Measurements from ENCODE around the gene TNS4.

The TNS4 gene

DNA sequence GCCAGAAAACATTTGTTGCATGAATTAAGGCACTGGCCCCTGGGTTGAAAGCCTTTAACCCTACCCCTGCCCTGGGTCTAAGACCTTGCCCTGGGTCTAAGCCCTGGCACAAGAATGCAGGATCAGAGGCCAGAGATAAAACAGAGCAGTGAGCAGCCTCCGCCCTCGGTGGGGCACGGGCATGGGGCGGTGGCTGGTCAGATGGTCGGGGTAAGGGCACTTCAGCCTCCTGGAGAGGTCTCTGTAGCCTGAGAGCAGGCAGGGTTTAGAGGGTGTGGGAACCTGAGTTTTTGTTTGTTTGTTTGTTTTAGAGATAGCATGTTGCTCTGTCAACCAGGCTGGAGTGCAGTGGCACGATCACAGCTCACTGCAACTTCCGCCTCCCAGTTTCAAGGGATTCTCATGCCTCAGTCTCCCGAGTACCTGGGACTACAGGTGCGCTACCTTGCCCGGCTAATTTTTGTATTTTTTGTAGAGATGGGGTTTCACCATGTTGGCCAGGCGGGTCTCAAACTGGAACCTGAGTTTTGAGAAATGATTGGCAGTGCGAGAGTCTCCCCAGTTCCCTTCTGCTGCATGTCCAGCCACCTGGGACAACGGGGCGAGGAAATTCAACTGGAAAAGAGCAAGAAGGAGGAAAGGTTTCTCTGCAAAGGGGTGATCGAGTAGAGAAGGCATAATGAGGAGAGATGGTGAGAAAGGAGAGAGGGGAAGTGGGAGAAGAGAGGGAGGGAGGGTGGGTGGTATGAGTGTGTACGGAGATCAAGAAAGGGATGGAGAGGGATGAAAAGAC lies 27.7 kb downstream of the TNS4 start:
- TF ChIP-seq ZFX (IDR thresholded peaks at IDR 0.05; ENCODE audit: borderline replicate concordance), result no peak
- TF ChIP-seq, protein P1, sequence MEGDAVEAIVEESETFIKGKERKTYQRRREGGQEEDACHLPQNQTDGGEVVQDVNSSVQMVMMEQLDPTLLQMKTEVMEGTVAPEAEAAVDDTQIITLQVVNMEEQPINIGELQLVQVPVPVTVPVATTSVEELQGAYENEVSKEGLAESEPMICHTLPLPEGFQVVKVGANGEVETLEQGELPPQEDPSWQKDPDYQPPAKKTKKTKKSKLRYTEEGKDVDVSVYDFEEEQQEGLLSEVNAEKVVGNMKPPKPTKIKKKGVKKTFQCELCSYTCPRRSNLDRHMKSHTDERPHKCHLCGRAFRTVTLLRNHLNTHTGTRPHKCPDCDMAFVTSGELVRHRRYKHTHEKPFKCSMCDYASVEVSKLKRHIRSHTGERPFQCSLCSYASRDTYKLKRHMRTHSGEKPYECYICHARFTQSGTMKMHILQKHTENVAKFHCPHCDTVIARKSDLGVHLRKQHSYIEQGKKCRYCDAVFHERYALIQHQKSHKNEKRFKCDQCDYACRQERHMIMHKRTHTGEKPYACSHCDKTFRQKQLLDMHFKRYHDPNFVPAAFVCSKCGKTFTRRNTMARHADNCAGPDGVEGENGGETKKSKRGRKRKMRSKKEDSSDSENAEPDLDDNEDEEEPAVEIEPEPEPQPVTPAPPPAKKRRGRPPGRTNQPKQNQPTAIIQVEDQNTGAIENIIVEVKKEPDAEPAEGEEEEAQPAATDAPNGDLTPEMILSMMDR (IDR thresholded peaks at IDR 0.05), result no peak
- no peak overlapping the region for H3K27ac ChIP-seq

DNA sequence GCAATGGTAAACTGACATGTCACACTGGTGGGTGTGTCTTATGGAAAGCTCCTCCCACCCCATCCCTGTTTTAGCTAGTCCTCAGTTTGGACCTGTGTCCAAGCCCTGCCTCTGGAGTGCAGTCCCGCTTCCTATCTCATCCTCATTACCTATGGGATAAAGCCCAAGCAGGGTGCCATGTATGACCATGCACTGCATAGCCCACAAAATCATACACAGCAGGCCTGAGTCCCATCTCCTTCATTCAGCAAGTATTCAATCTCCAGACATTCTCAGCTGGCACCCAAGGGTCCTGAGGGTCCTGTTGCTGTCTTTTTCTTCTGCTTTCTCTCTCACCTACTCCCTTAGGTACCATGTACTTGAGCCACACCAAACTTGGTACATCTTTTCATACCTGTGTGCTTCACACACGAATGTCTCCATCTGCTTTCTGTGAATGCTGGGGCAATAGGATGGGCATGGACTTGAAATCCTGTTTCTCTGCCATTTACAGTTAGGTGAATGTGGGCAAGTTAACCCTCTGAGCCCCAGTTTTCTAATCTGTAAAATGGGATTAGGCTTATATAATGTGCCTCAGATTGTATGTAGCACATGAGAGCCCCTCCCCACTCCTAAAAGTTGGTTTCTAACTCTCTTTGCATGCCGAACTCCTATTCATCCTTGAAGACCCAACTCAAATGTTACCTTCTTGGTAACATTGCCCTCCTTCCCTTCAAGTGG lies 28.5 kb downstream of the TNS4 start:
- no peak for TF ChIP-seq ZFX (IDR thresholded peaks at IDR 0.05; ENCODE audit: borderline replicate concordance)
- TF ChIP-seq, protein P1 (IDR thresholded peaks at IDR 0.05), result no peak
- no peak overlapping the region for H3K27ac ChIP-seq

DNA sequence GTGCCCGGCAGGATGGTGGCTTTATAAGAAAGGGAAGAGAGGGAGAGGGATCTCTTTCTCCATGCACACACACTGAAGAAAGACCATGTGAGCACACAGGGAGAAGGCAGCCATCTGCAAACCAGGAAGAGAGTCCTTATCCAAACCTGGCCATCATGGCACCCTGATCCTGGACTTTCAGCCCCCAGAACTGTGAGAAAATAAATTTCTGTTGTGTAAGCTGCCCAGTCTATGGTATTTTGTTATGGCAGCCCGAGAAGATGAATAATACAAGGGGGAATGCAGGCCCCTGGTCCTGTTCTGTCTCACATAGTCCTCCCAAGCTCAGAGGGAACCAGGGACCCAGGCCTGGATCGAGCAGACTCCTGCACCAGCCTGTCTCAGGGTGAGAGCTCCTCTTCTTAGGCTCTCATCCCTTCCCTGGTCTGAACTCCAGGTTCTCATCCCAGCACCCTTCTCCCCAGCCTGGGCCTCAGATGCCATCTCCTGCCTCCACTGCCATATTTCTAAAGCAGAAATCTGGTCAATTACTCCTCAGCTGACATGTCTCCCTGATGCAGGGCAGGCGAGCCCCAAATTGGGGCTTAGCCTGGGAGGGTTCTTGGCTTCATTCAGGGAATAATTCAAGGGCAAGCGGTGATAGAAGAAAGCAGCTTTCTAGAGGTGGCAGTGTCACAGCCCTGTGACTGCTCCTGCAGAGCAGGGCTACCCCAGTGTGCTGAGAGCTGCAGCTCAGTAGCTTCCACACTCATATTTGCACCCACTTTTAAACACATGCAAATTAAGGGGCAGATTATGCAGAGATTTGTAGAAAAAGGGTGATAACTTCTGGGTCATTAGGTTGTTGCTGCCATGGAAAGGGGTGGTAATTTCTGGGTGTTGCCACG lies 29.3 kb downstream of the TNS4 start:
- TF ChIP-seq ZFX (IDR thresholded peaks at IDR 0.05; ENCODE audit: borderline replicate concordance), result no peak
- TF ChIP-seq, protein P1 (IDR thresholded peaks at IDR 0.05), result no peak
- H3K27ac ChIP-seq, result no peak overlapping the region

DNA sequence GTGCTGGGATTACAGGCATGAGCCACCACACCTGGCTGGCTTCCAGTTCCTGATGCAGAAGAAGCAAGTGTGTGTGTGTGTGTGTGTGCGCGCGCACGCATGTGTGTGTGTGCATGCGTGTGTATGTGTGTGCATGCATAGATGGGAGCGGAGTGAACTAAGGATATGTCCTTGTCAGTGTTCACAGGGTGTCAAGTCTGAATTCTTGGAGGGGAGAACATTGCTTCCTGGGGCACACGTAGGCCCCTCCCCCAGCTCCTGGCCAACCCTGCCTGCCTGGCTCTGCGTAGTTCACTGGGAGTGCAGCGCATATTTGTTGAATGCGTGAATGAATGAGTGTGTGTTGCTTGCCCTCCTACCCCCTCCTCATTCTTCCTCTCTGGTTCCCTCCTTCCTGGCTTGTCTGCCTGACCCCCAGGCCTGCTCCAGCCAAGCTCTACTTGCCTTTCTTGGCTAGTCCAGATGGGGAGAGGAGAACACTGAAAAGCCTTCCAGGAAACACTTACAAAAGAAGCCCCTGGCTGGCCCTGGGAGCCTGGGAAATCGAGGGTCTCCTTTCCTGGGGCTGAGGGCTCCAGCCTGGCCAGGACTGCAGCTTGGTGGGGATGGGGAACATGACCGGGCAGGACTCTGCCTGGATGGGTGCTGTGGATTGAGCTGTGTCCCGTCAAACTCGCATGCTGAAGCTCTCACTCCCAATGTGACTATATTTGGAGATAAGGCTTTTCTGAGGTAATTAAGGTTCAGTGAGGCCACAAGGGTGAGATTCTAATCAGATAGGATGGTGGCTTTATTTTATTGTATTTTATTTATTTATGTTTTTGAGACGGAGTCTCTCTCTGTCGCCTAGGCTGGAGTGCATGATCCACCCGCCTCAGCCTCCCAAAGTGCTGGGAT lies 30.2 kb downstream of the TNS4 start:
- TF ChIP-seq, protein P1 (IDR thresholded peaks at IDR 0.05), result no peak
- no peak for TF ChIP-seq ZFX (IDR thresholded peaks at IDR 0.05; ENCODE audit: borderline replicate concordance)
- no peak overlapping the region for H3K27ac ChIP-seq

DNA sequence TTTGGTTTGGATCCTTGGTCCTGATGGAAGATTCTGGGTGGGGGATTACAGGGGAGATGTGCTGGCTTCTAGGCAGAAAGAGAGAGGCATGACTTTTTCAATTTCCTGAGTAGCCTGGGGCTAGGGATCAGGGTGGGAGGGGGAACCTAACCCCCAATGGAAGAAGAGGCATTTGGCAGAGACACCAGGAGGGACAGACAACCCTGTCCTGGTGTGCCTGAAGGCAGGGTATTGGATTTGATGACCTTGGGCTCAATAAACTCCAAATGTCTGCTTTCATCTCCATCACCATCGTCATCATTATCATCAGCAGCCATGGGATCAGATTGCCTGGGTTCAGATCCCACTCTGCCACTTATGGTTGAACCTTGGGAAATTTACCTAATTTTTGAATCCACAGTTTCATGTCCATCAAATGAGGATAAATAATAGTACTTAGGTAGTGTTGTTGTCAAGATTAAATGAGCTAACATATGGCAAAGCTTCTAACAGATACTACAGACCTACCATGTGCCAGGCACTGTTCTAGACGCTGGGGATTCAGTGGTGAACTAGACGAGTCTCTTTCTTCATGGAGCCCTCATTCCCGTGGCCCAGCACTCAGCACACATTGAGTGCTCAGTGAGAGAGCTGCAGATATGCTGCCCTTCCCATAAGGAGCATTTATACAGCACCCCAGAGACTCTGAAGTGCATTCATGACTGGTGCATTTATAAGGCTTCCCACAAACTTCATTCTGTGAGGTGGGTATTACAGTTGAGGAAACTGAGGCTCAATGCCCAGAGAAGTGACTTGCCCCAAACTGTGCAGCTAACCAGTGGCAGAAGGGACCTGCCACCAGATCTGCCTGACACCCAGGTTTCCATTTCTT lies 31.4 kb downstream of the TNS4 start:
- TF ChIP-seq ZFX (IDR thresholded peaks at IDR 0.05; ENCODE audit: borderline replicate concordance), result no peak
- TF ChIP-seq, protein P1 (IDR thresholded peaks at IDR 0.05), result no peak
- no peak overlapping the region for H3K27ac ChIP-seq

DNA sequence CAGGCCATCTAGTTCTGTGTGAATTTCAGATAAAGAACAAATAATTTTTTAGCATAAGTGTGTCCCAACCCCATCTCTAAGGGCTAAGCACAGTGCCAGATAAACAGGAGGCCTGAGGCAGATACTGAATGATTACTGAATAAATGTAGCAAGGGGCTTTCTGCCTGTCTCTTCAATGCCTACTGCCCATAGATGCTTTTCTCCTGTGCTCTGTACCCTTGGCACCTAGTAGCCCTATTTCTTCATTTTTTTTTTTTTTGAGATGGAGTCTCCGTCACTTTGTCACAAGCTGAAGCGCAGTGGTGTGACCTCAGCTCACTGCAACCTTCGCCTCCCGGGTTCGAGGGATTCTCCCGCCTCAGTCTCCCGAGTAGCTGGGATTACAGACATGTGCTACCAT lies 32.9 kb downstream of the TNS4 start:
- TF ChIP-seq, protein P1 (IDR thresholded peaks at IDR 0.05), result no peak
- no peak for TF ChIP-seq ZFX (IDR thresholded peaks at IDR 0.05; ENCODE audit: borderline replicate concordance)

More for the DNA sequence above, 32.9 kb downstream of the TNS4 start:
- H3K27ac ChIP-seq, result no peak overlapping the region

Measured in 22Rv1 (cell line).